Osteoblast (primary cell): ENCODE results near the gene SESN1. TPM values are rescaled to one million over a fixed set of nuclear protein-coding genes. Genes with fewer than 3 reads are reported as not detected.
A peak's percentile ranks its signal among the peaks of the same experiment; 100 is the strongest.

Experiments used
- DNase-seq: peaks from one replicate; pipeline ENCODE4 v3.0.0; 2011; ENCODE audit warnings: low spot score, mixed read lengths; ENCODE audit not compliant: insufficient read length; ENCODE audit errors: missing footprints
- H2AFZ ChIP-seq: 2 replicates; pipeline ENCODE4 v1.6.0; 2011; ENCODE audit warnings: mild to moderate bottlenecking, low read length
- H3K27ac ChIP-seq: 2 replicates; pipeline ENCODE4 v1.5.1; 2011; ENCODE audit warnings: mild to moderate bottlenecking, low read depth, low read length, moderate library complexity
- H3K27me3 ChIP-seq: 2 replicates; pipeline ENCODE4 v1.6.0; 2012; ENCODE audit warnings: mild to moderate bottlenecking, control low read depth, inconsistent platforms, low read length, moderate library complexity; ENCODE audit not compliant: insufficient read depth
- H3K36me3 ChIP-seq: 2 replicates; pipeline ENCODE4 v1.5.1; 2011; ENCODE audit warnings: mild to moderate bottlenecking, low read length, control low read depth, moderate library complexity; ENCODE audit not compliant: insufficient read depth
- H3K4me1 ChIP-seq: 2 replicates; pipeline ENCODE4 v1.5.1; 2011; ENCODE audit warnings: mild to moderate bottlenecking, low read length, control low read depth, moderate library complexity; ENCODE audit not compliant: insufficient read depth
- H3K4me2 ChIP-seq: 2 replicates; pipeline ENCODE4 v1.6.0; 2011; ENCODE audit warnings: mild to moderate bottlenecking, low read length; ENCODE audit not compliant: insufficient read depth
- H3K4me3 ChIP-seq: fragments of 200-600 bp; sonication (generic); 3 replicates; pipeline ENCODE4 v1.5.1; 2012; ENCODE audit warnings: mild to moderate bottlenecking, low read length, inconsistent platforms; ENCODE audit not compliant: insufficient read depth
- H3K79me2 ChIP-seq: 2 replicates; pipeline ENCODE4 v1.6.0; 2012; ENCODE audit warnings: mild to moderate bottlenecking, low read length, control low read depth, inconsistent platforms; ENCODE audit not compliant: insufficient read depth
- H3K9me3 ChIP-seq: 2 replicates; pipeline ENCODE4 v1.5.1; 2011; ENCODE audit warnings: low read depth, low read length, control low read depth
- H4K20me1 ChIP-seq: 2 replicates; pipeline ENCODE4 v1.6.0; 2012; ENCODE audit warnings: mild to moderate bottlenecking, low read length, control low read depth; ENCODE audit not compliant: insufficient read depth
- CTCF ChIP-seq: IDR thresholded peaks from 2 replicates; pipeline ENCODE4 v1.5.1; 2011; ENCODE audit warnings: mild to moderate bottlenecking, low read depth, low read length, moderate library complexity; ENCODE audit errors: extremely low read depth
- total RNA-seq: library from RNA; depleted of rRNA; stranded (reverse); fragments of >200 nt; gene quantifications from 2 replicates; pipeline ENCODE4 v1.2.3, GENCODE V29; 2012

Gene SESN1
- total RNA-seq, 1 donor = 26.1 TPM

GRCh38 chr6:109010705-109011102 lies 83.9 kb downstream of the SESN1 start:
- Histone ChIP-seq H3K9me3 (no peaks in the 10 kb centered on the region), H3K79me2 (peaks cover 27% of the 10 kb centered on the region), H4K20me1 (peaks cover 6% of the 10 kb centered on the region), H2AFZ (no peak overlapping the region), H3K4me1 (no peaks in the 10 kb centered on the region), H3K4me3 (no peak overlapping the region), H3K27ac (no peak overlapping the region), H3K4me2 (peak overlapping the region; percentile 95), H3K27me3 (no peaks in the 10 kb centered on the region), H3K36me3 (no peaks in the 10 kb centered on the region)
- DNase-seq = no peak
- no peak for TF ChIP-seq CTCF

- H3K27me3 ChIP-seq = no peaks in the 10 kb centered on the region
- peak overlapping the region; percentile 70 for H3K27ac ChIP-seq
- TF ChIP-seq CTCF = no peak
Observed at GRCh38 chr6:109009962-109010704, 84.5 kb downstream of the SESN1 start.

GRCh38 chr6:109009236-109009961 lies 85.2 kb downstream of the SESN1 start:
- peak overlapping the region; percentile 87 for H3K27ac ChIP-seq
- H3K9me3 ChIP-seq = no peaks in the 10 kb centered on the region
- H2AFZ ChIP-seq = peak overlapping the region; percentile 92
- peak overlapping the region; percentile 95 for H3K4me2 ChIP-seq
- H3K4me1 ChIP-seq = no peaks in the 10 kb centered on the region
- H3K79me2 ChIP-seq = peaks cover 34% of the 10 kb centered on the region
- no peaks in the 10 kb centered on the region for H3K27me3 ChIP-seq
- no peaks in the 10 kb centered on the region for H3K36me3 ChIP-seq
- TF ChIP-seq CTCF = no peak
- peaks cover 8% of the 10 kb centered on the region for H4K20me1 ChIP-seq
- peak overlapping the region; percentile 89 for H3K4me3 ChIP-seq
- peak; percentile 93 for DNase-seq

More at GRCh38 chr6:109009962-109010704, 84.5 kb downstream of the SESN1 start:
- Histone ChIP-seq H3K4me1 (no peaks in the 10 kb centered on the region), H2AFZ (peak overlapping the region; percentile 89), H3K4me2 (peak overlapping the region; percentile 95), H3K79me2 (peaks cover 28% of the 10 kb centered on the region), H3K36me3 (no peaks in the 10 kb centered on the region), H4K20me1 (peaks cover 8% of the 10 kb centered on the region), H3K9me3 (no peaks in the 10 kb centered on the region), H3K4me3 (peak overlapping the region; percentile 89)
- no peak for DNase-seq
